Neuronal stem cell (in vitro differentiated cells): ENCODE measurements around the gene MGST2.

Source experiments
- DNase-seq: peaks from one replicate; pipeline ENCODE4 v3.0.0-alpha.2; 2013; ENCODE audit warnings: low spot score
- H2AFZ ChIP-seq: one replicate; pipeline ENCODE4 v1.6.1; 2013; ENCODE audit warnings: mild to moderate bottlenecking, low read length, inconsistent platforms
- H2AK5ac ChIP-seq: 2 replicates; pipeline ENCODE4 v1.6.1; 2013; ENCODE audit warnings: low read depth, mild to moderate bottlenecking, inconsistent platforms, low read length, moderate library complexity, mixed read lengths
- H2BK120ac ChIP-seq: 2 replicates; pipeline ENCODE4 v1.6.1; 2013; ENCODE audit warnings: low read depth, mild to moderate bottlenecking, inconsistent platforms, low read length, moderate library complexity, mixed read lengths
- H2BK12ac ChIP-seq: one replicate; pipeline ENCODE4 v1.6.1; 2013; ENCODE audit warnings: low read length, inconsistent platforms
- H2BK15ac ChIP-seq: 2 replicates; pipeline ENCODE4 v1.6.1; 2013; ENCODE audit warnings: mild to moderate bottlenecking, low read length, inconsistent platforms, mixed read lengths
- H2BK5ac ChIP-seq: one replicate; pipeline ENCODE4 v1.6.1; 2013; ENCODE audit warnings: inconsistent platforms, mild to moderate bottlenecking, low read length, moderate library complexity
- H3K14ac ChIP-seq: one replicate; pipeline ENCODE4 v1.6.1; 2013; ENCODE audit warnings: low read length, inconsistent platforms
- H3K18ac ChIP-seq: 2 replicates; pipeline ENCODE4 v1.6.1; 2013; ENCODE audit warnings: low read length, inconsistent platforms
- H3K23ac ChIP-seq: 2 replicates; pipeline ENCODE4 v1.6.1; 2013; ENCODE audit warnings: low read depth, mild to moderate bottlenecking, mixed read lengths, low read length, inconsistent platforms; ENCODE audit not compliant: poor library complexity
- H3K27ac ChIP-seq: replicated peaks from 3 replicates; pipeline ENCODE4 v1.5.1; 2013; ENCODE audit warnings: low read length, inconsistent platforms
- H3K27me3 ChIP-seq, 3 experiments: 2 replicates each; pipeline ENCODE4 v1.6.1; 2013; ENCODE audit warnings: low read length in 3 of 3, mild to moderate bottlenecking in 2 of 3, inconsistent platforms in 1 of 3, low read depth in 1 of 3, mixed read lengths in 1 of 3, moderate library complexity in 1 of 3; ENCODE audit not compliant: control insufficient read depth in 3 of 3, insufficient read depth in 3 of 3
- H3K36me3 ChIP-seq, 2 donors: replicated peaks in 1 of 2; 2 replicates each; pipeline ENCODE4 v1.6.1; 2013; ENCODE audit warnings: low read length in 2 of 2; ENCODE audit not compliant: control insufficient read depth in 2 of 2, insufficient read depth in 2 of 2
- H3K4ac ChIP-seq: 2 replicates; pipeline ENCODE4 v1.6.1; 2013; ENCODE audit warnings: inconsistent platforms, mild to moderate bottlenecking, low read length, moderate library complexity
- H3K4me1 ChIP-seq, 2 donors: 1 replicate in 1 of 2; 2 replicates in 1 of 2; pipeline ENCODE4 v1.6.1; 2013; ENCODE audit warnings: low read length in 2 of 2, low read depth in 1 of 2; ENCODE audit not compliant: control insufficient read depth in 2 of 2, insufficient read depth in 1 of 2
- H3K4me2 ChIP-seq: one replicate; pipeline ENCODE4 v1.6.1; 2013; ENCODE audit warnings: mild to moderate bottlenecking, low read length, inconsistent platforms; ENCODE audit not compliant: insufficient read depth, poor library complexity, severe bottlenecking
- H3K4me3 ChIP-seq, 2 donors: 2 replicates each; pipeline ENCODE4 v1.5.1; 2013; ENCODE audit warnings: low read length in 2 of 2, mild to moderate bottlenecking in 2 of 2, inconsistent platforms in 1 of 2, moderate library complexity in 1 of 2
- H3K79me1 ChIP-seq: one replicate; pipeline ENCODE4 v1.6.1; 2013; ENCODE audit warnings: low read depth, mild to moderate bottlenecking, inconsistent platforms, low read length, moderate library complexity
- H3K9ac ChIP-seq: one replicate; pipeline ENCODE4 v1.6.1; 2013; ENCODE audit warnings: mild to moderate bottlenecking, low read depth, low read length, inconsistent platforms; ENCODE audit not compliant: poor library complexity
- H3K9me3 ChIP-seq, 2 donors: replicated peaks in 1 of 2; 2 replicates each; pipeline versions ENCODE3 to v1.6.1; 2013; ENCODE audit warnings: low read length in 2 of 2, mild to moderate bottlenecking in 2 of 2, inconsistent platforms in 1 of 2, low read depth in 1 of 2, mixed read lengths in 1 of 2, moderate library complexity in 1 of 2; ENCODE audit not compliant: control insufficient read depth in 2 of 2, insufficient read depth in 1 of 2
- H4K8ac ChIP-seq: one replicate; pipeline ENCODE4 v1.6.1; 2013; ENCODE audit warnings: low read depth, mild to moderate bottlenecking, inconsistent platforms, low read length, moderate library complexity
- H4K91ac ChIP-seq: one replicate; pipeline ENCODE4 v1.6.1; 2013; ENCODE audit warnings: low read length, low read depth, mild to moderate bottlenecking, inconsistent platforms; ENCODE audit not compliant: poor library complexity
- WGBS, 2 donors: extraction: QIAGEN DNeasy Blood & Tissue Kit; methylation state at CpG; one replicate each; pipeline ENCODE4 v1.1.7; 2013; ENCODE audit warnings: missing lambda C conversion rate in 2 of 2, mixed read lengths in 1 of 2; ENCODE audit not compliant: insufficient read length in 2 of 2, insufficient replicate concordance in 1 of 2; ENCODE audit errors: extremely low coverage in 2 of 2; 5-methylcytosine and 5-hydroxymethylcytosine counted together

MGST2 gene

GRCh38 chr4:139740121-139740520 is 74.5 kb downstream of the MGST2 start:
- Histone ChIP-seq H2BK120ac (no peak overlapping the region), H2BK15ac (no peak overlapping the region), H2BK5ac (no peak overlapping the region), H3K9ac (no peak overlapping the region), H3K23ac (no peak overlapping the region), H3K9me3 (no peaks in the 10 kb centered on the region), H3K4me2 (no peak overlapping the region), H2AK5ac (no peak overlapping the region), H3K4ac (no peak overlapping the region), H3K4me1 (peaks cover 13 to 18% of the 10 kb centered on the region in 2 donors), H4K8ac (no peak overlapping the region), H3K36me3 (no peaks in the 10 kb centered on the region), H3K79me1 (no peaks in the 10 kb centered on the region), H3K4me3 (no peak overlapping the region), H4K91ac (no peak overlapping the region), H3K18ac (no peak overlapping the region), H3K14ac (no peak overlapping the region), H2AFZ (no peak overlapping the region), H2BK12ac (no peak overlapping the region), H3K27me3 (no peaks in the 10 kb centered on the region), H3K27ac (no peak overlapping the region)
- DNase-seq, result no peak
- no CpG with 5 or more reads among the region's 5 CpGs for WGBS, 2 donors

DNA sequence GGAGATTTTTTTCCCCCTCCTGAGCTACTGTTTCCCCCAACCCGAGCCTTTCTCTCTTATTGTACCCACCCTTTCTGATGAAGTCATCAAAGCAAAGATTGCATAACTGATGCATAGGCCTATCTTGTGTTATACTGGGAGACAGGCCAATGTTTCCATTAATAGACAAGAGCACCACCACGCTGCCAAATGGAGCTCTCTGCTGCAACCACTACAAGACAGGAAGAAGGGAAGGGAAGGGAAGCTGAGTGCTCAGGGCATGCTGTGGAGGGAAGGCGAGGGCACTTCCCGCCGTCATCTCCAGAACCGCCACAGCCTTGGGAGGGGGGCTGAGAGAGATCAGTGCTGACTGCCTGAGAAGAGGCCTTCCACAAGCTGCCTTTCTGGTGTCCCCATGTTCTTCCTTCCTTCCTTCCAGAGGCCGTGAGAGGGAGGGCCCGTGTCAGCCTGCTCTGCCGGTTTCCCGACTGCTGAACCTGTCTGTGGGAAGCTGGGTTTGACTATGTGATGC is 75.0 kb downstream of the MGST2 start:
- peaks cover 16 to 20% of the 10 kb centered on the region in 2 donors for H3K4me1 ChIP-seq
- H3K9ac ChIP-seq, result no peak overlapping the region
- H3K27me3 ChIP-seq, result no peaks in the 10 kb centered on the region
- H2BK5ac ChIP-seq, result no peak overlapping the region
- no peak overlapping the region for H4K8ac ChIP-seq
- H3K4ac ChIP-seq, result peak overlapping the region; percentile 13
- H3K14ac ChIP-seq, result no peak overlapping the region
- peak overlapping the region; percentile 77 for H4K91ac ChIP-seq
- WGBS, 2 donors, result no CpG with 5 or more reads among the region's 10 CpGs
- no peaks in the 10 kb centered on the region for H3K36me3 ChIP-seq
- no peak overlapping the region for H2BK120ac ChIP-seq
- no peak overlapping the region for H3K4me2 ChIP-seq
- no peaks in the 10 kb centered on the region for H3K79me1 ChIP-seq
- H3K18ac ChIP-seq, result peak overlapping the region; percentile 68
- H2BK15ac ChIP-seq, result no peak overlapping the region
- H3K4me3 ChIP-seq, result no peak overlapping the region
- no peak overlapping the region for H2BK12ac ChIP-seq
- H3K23ac ChIP-seq, result peak overlapping the region; percentile 19
- H3K9me3 ChIP-seq, result no peaks in the 10 kb centered on the region
- no peak for DNase-seq
- H2AFZ ChIP-seq, result no peak overlapping the region
- peak overlapping the region; percentile 90 for H2AK5ac ChIP-seq
- no peak overlapping the region for H3K27ac ChIP-seq

DNA sequence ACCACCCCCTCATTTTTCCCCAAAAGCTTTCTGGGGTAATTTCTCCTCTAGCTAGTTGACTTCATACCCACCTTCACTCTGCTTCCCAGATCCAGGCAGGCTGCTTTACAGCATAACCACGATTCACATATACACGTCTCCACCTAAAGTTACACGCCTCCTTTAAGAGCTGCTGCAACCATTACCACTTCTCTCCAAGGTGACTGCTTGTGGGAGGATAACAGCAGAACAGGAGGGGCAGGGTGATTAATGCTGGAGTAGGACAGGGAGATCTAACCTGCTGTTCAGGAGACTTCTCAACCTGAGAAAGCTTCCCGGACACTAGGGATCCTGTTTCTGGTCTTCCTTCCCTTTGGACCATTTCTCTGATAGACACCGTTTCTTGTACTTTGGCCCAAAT is 77.4 kb downstream of the MGST2 start:
- no peak overlapping the region for H3K27ac ChIP-seq
- no peak for DNase-seq
- WGBS, 2 donors, result no CpG with 5 or more reads among the region's 5 CpGs
- H3K23ac ChIP-seq, result no peak overlapping the region
- H3K18ac ChIP-seq, result no peak overlapping the region
- no peak overlapping the region for H2BK120ac ChIP-seq
- no peaks in the 10 kb centered on the region for H3K79me1 ChIP-seq
- H3K27me3 ChIP-seq, result no peaks in the 10 kb centered on the region
- H3K4me1 ChIP-seq, result peaks cover 16 to 19% of the 10 kb centered on the region in 2 donors
- no peak overlapping the region for H3K4ac ChIP-seq
- H3K9ac ChIP-seq, result no peak overlapping the region
- H4K91ac ChIP-seq, result no peak overlapping the region
- no peak overlapping the region for H2AFZ ChIP-seq
- H3K4me2 ChIP-seq, result no peak overlapping the region
- no peak overlapping the region for H3K14ac ChIP-seq
- no peak overlapping the region for H2BK12ac ChIP-seq
- no peak overlapping the region for H2BK15ac ChIP-seq
- H2BK5ac ChIP-seq, result no peak overlapping the region
- no peak overlapping the region for H2AK5ac ChIP-seq
- no peaks in the 10 kb centered on the region for H3K9me3 ChIP-seq
- no peaks in the 10 kb centered on the region for H3K36me3 ChIP-seq
- no peak overlapping the region for H3K4me3 ChIP-seq
- no peak overlapping the region for H4K8ac ChIP-seq

- H4K8ac ChIP-seq, result no peak overlapping the region
- WGBS, 2 donors, result no CpG with 5 or more reads among the region's 1 CpG
Observed at GRCh38 chr4:139744232-139744631, 78.6 kb downstream of the MGST2 start.

More at GRCh38 chr4:139744232-139744631, 78.6 kb downstream of the MGST2 start:
- no peaks in the 10 kb centered on the region for H3K9me3 ChIP-seq
- no peaks in the 10 kb centered on the region for H3K27me3 ChIP-seq
- peaks cover 13 to 24% of the 10 kb centered on the region in 2 donors for H3K4me1 ChIP-seq
- H2BK12ac ChIP-seq, result no peak overlapping the region
- no peak overlapping the region for H2BK120ac ChIP-seq
- H3K79me1 ChIP-seq, result no peaks in the 10 kb centered on the region
- no peak overlapping the region for H3K14ac ChIP-seq
- H2BK15ac ChIP-seq, result no peak overlapping the region
- no peak overlapping the region for H3K4ac ChIP-seq
- no peak overlapping the region for H2AFZ ChIP-seq
- H3K4me2 ChIP-seq, result no peak overlapping the region
- no peak overlapping the region for H3K18ac ChIP-seq
- no peak overlapping the region for H3K23ac ChIP-seq
- H2AK5ac ChIP-seq, result no peak overlapping the region
- no peaks in the 10 kb centered on the region for H3K36me3 ChIP-seq
- H2BK5ac ChIP-seq, result no peak overlapping the region
- no peak for DNase-seq
- H3K9ac ChIP-seq, result no peak overlapping the region
- H4K91ac ChIP-seq, result no peak overlapping the region
- H3K4me3 ChIP-seq, result no peak overlapping the region
- H3K27ac ChIP-seq, result no peak overlapping the region
